Peyer's patch (tissue), 4 donors: ENCODE results near the gene THSD8.

Source experiments
- POLR2A ChIP-seq, 2 donors: fragments of 450-650 bp; IDR thresholded peaks; one replicate each; pipeline ENCODE4 v1.5.1; 2017; ENCODE audit warnings: antibody characterized with exemption in 2 of 2, mild to moderate bottlenecking in 2 of 2, moderate library complexity in 2 of 2
- TF ChIP-seq, protein P1 (sequence below), 6 experiments: fragments of 450-650 bp in 4 of 6; fragments of 200-600 bp in 2 of 6; sonication (generic) in 1 of 6; IDR thresholded peaks; one replicate each; pipeline ENCODE4 v1.5.1; 2017 to 2019; ENCODE audit warnings: antibody characterized with exemption in 6 of 6, mild to moderate bottlenecking in 3 of 6, moderate library complexity in 1 of 6

- TF ChIP-seq, protein P1, sequence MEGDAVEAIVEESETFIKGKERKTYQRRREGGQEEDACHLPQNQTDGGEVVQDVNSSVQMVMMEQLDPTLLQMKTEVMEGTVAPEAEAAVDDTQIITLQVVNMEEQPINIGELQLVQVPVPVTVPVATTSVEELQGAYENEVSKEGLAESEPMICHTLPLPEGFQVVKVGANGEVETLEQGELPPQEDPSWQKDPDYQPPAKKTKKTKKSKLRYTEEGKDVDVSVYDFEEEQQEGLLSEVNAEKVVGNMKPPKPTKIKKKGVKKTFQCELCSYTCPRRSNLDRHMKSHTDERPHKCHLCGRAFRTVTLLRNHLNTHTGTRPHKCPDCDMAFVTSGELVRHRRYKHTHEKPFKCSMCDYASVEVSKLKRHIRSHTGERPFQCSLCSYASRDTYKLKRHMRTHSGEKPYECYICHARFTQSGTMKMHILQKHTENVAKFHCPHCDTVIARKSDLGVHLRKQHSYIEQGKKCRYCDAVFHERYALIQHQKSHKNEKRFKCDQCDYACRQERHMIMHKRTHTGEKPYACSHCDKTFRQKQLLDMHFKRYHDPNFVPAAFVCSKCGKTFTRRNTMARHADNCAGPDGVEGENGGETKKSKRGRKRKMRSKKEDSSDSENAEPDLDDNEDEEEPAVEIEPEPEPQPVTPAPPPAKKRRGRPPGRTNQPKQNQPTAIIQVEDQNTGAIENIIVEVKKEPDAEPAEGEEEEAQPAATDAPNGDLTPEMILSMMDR (IDR thresholded peaks at IDR 0.05), result no peak
- TF ChIP-seq POLR2A (IDR thresholded peaks at IDR 0.05), result no peak
Observed at GRCh38 chr19:12838886-12839756, 37.3 kb downstream of the THSD8 start.
